Germinal center (tissue), 1 donor: Measurements from ENCODE around the gene M6PR.
"Not testable (repeated sequence)": the region's sequence is repeated elsewhere in the genome, so short reads cannot be mapped to it uniquely, and the experiment has no call there.

Experiments
- DNase-seq: peaks from one replicate; pipeline ENCODE4 v3.0.0; 2012; ENCODE audit warnings: mixed read lengths, low spot score

The M6PR gene

GRCh38 chr12:8912914-8913313 is 36.5 kb downstream of the M6PR start:
- peak; percentile 38 for DNase-seq

DNA sequence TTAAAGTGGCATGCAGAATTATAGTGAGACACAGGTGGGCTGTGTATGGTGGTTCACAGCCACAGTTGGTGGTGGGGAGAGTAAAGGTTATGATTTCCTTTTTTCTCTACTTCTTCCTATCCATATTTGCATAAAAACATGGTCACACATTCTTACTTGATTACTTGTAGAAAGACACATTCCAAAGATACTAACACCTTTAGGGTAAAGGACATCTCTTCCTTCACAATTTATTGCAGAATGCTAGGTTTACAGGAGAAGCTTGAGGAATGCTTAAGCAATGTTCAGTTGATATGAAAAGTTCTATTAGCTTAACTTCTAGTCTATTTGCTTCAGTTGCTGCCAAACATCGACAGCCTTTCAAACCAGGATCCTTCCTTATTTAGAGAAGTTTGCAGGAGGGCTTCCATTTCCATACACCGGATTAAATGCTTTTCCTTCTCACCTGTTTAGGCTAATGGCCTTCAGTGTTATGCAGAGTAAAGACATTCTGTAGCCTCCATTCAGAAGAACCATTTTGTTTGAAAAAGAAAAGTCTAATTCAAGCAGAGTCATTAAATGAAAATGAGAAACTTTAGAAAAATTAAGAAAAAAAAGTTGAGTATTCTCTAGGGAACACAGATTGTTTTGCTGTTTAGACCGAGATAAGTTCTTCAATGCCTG is 37.7 kb downstream of the M6PR start:
- no peak for DNase-seq

DNA sequence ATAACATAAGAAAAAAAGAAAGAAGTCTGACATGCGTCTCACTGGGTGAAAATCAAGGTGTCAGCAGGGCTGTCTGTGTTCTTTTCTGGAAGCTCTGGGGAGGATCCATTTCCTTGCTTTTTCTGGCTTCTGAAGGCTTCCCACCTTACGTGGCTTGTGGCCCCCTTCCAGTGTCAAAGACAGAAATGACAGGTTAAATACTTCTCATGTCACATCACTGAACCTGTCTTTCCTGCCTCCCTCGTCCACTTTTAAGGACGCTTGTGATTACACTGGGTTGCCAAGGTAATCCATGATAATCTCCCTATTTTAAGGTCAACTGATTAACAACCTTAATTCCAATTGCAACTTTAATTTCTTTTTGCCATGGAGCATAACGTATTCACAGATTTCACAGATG is 39.7 kb downstream of the M6PR start:
- DNase-seq, result no peak

DNA sequence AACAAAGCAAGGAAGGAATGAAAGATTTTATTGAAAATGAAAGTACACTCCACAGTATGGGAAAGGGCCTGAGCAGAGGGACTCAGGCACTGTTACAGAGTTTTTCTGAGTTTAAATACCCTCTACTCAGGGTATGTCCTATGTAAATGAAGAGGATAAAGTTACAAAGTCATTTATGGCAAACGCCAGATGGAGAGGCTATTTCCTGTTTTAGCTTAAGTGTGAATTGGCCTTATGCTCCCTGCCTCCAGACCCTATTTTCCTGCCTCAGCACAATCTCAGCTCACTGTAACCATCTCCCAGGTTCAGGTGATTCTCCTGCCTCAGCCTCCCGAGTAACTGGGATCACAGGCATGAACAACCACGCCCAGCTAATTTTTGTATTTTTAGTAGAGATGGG is 41.9 kb downstream of the M6PR start:
- DNase-seq, result no peak

- no peak for DNase-seq
Measured at GRCh38 chr12:8906266-8907180, 42.9 kb downstream of the M6PR start.

GRCh38 chr12:8905546-8905945 is 43.9 kb downstream of the M6PR start:
- DNase-seq, result no peak

DNA sequence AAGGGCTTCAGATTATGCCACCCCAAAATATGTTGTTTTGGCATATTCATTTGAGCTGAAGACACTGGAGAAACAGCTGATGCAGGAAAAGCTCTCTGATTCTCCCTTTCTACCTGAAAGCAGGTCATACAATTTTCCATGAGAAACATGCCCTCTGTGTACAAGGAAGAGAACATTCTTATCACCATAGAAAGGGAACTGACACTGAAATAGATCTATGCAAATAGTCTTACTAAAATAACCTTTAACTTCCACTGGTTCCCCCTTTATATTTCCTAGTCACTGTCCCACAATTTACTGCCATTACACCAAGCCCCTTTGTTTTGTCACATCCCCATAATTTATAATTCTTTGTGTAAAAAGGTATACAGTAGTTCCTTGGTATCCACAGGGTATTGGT is 44.8 kb downstream of the M6PR start:
- no peak for DNase-seq

DNA sequence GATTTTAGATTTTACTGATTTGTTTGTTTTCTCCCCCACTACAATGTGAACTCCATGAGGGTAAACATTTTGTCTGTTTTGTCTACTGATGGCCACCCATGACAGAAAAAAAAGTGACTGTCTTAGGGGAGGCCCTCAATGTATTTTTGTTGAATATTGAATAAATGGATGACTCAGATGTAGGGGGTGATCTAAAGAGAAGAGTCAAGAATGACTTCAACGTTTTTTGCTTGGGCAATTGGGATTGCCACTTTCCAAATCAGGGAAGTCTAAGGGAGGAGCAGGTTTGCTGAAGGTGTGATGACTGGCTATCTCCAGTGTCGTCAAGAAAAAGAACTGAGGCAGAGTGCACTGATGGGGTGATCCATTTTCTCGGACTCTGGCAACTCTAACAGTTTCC is 45.8 kb downstream of the M6PR start:
- no peak for DNase-seq

DNA sequence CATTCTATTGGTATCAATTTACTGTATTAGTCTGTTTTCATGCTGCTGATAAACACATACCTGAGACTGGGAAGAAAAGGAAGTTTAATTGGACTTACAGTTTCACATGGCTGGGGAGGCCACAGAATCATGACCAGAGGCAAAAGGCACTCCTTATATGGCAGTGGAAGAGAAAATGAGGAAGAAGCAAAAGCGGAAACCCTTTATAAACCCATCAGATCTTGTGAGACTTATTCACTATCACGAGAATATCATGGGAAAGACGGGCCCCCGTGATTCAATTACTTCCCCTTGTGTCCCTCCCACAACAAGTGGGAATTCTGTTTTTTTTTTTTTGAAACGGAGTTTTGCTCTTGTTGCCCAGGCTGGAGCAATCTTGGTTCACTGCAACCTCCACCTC is 46.7 kb downstream of the M6PR start:
- DNase-seq, result not testable (repeated sequence)

GRCh38 chr12:8899830-8900229 is 49.6 kb downstream of the M6PR start:
- no peak for DNase-seq

- DNase-seq, result no peak
Measured at GRCh38 chr12:8897081-8897480, 52.4 kb downstream of the M6PR start.

DNA sequence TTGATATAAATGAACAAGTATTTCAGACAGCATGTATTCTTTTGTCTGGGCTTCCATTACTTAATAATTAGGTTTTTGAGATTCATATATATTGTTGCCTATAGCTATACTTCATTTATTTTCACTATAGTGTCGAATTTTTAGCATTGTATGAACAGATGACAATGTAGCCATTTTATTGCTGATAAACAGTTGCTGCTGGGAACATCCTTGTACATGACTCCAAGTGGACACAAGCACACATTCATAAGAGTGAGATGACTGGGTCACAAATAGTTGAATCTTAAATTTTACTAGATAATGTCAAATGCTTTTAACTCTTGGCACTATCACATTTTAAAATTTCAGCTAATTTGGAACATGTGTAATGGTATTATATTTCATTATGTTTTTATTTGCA is 54.5 kb downstream of the M6PR start:
- no peak for DNase-seq

DNA sequence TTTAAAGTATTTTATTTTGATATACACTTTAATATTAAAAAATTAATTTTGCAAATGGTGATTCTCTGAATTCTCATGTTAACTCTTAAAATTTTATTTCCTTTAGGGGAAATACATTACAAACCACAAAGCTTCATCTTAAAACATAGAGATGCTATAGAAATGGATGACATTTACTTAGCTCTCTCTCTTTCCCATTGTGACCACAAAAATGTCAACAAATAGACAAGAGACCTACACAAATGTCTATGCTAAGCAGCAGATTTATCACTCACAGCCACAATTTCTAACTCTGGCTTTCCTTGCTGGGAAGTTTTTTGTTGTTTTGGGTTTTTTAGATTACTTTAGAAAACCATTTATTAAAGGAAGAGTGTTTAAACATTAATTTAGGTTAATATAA is 55.1 kb downstream of the M6PR start:
- no peak for DNase-seq

DNA sequence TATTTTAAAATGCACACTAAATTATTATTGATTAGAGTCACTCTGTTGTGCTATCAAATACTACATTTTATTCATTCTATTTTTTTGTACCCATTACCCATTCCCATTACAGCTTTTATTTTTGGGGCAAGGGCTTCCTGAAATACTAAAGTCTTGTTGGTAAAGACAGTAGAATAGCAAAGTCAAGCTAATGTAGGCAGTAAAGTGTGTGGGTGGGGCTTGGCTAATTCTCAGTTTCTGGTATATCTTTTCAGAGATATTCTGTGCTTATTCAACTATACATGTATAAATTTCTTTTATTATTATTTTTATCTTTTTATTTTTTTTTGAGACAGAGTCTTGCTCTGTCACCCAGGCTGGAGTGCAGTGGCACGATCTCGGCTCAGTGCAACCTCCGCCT is 57.5 kb downstream of the M6PR start:
- DNase-seq, result no peak
